ENCODE results near the gene ATXN7L1.
"Not testable (repeated sequence)": the region's sequence is repeated elsewhere in the genome, so short reads cannot be mapped to it uniquely, and the experiment has no call there.

Gene ATXN7L1

GRCh38 chr7:105731042-105731441, 145.4 kb downstream of the ATXN7L1 start:
- no peak for DNase-seq

- DNase-seq: no peak
Measured at GRCh38 chr7:105728028-105728427, 148.4 kb downstream of the ATXN7L1 start.

GRCh38 chr7:105724688-105725087, 151.7 kb downstream of the ATXN7L1 start:
- DNase-seq: no peak

- no peak for DNase-seq
Measured at GRCh38 chr7:105723572-105723971, 152.8 kb downstream of the ATXN7L1 start.

- DNase-seq: no peak
Measured at GRCh38 chr7:105721571-105722104, 154.8 kb downstream of the ATXN7L1 start.

GRCh38 chr7:105719919-105720318, 156.5 kb downstream of the ATXN7L1 start:
- DNase-seq: no peak

GRCh38 chr7:105719395-105719794, 157.0 kb downstream of the ATXN7L1 start:
- no peak for DNase-seq

- DNase-seq: no peak
Measured at GRCh38 chr7:105718511-105718925, 157.9 kb downstream of the ATXN7L1 start.

GRCh38 chr7:105715528-105715927, 160.9 kb downstream of the ATXN7L1 start:
- DNase-seq: no peak

GRCh38 chr7:105713488-105714465, 162.6 kb downstream of the ATXN7L1 start:
- no peak for DNase-seq

GRCh38 chr7:105712877-105713276, 163.5 kb downstream of the ATXN7L1 start:
- DNase-seq: no peak

- no peak for DNase-seq
Measured at GRCh38 chr7:105711726-105712402, 164.5 kb downstream of the ATXN7L1 start.

- DNase-seq: not testable (repeated sequence)
Measured at GRCh38 chr7:105710720-105711119, 165.7 kb downstream of the ATXN7L1 start.

- DNase-seq: no peak
Measured at GRCh38 chr7:105708763-105709080, 167.7 kb downstream of the ATXN7L1 start.

- DNase-seq: no peak
Measured at GRCh38 chr7:105707967-105708762, 168.2 kb downstream of the ATXN7L1 start.

GRCh38 chr7:105707381-105707780, 169.0 kb downstream of the ATXN7L1 start:
- DNase-seq: no peak

- DNase-seq: no peak
Measured at GRCh38 chr7:105705427-105705826, 171.0 kb downstream of the ATXN7L1 start.

- no peak for DNase-seq
Measured at GRCh38 chr7:105703207-105703930, 173.0 kb downstream of the ATXN7L1 start.

GRCh38 chr7:105699568-105700236, 176.7 kb downstream of the ATXN7L1 start:
- no peak for DNase-seq

- no peak for DNase-seq
Measured at GRCh38 chr7:105698531-105698930, 177.9 kb downstream of the ATXN7L1 start.

GRCh38 chr7:105697753-105698152, 178.6 kb downstream of the ATXN7L1 start:
- DNase-seq: no peak

GRCh38 chr7:105697169-105697568, 179.2 kb downstream of the ATXN7L1 start:
- DNase-seq: not testable (repeated sequence)

Data from stimulated activated CD4-positive, alpha-beta T cell treated with anti-CD3 and anti-CD28 coated beads, Interleukin-2, amount 100 ng/mL, for 24 hours (primary cell).